GM19372 (cell line): ENCODE measurements around the gene TSPEAR.

Source experiments
- ATAC-seq: cut with Tn5 transposase; IDR thresholded peaks from one replicate; pipeline ENCODE4 v1.9.1; 2021; ENCODE audit warnings: mild to moderate bottlenecking, low read depth, moderate library complexity; ENCODE audit not compliant: unreplicated experiment

TSPEAR gene

GRCh38 chr21:44741921-44742320, 30.5 kb upstream of the TSPEAR start:
- no peak for ATAC-seq

DNA sequence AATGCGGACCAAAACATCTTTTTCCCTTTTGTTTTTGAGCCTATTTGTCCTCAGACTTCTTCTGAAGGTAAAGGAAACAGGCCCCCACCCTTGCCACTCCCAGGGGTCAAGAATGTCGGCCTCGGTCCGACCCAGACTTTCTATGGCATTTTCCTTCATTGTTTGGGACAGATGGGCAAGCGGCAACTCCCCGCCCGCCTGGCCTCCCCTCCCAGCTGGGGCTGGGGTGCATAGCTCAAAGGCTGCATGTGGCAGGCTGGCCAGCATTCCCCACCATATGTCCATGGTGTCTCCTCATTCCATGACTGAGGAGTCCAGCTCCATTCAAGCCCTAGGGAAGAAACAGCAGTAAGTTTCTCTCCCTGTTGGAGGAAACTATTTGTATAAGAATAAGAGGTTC, 29.4 kb upstream of the TSPEAR start:
- no peak for ATAC-seq

DNA sequence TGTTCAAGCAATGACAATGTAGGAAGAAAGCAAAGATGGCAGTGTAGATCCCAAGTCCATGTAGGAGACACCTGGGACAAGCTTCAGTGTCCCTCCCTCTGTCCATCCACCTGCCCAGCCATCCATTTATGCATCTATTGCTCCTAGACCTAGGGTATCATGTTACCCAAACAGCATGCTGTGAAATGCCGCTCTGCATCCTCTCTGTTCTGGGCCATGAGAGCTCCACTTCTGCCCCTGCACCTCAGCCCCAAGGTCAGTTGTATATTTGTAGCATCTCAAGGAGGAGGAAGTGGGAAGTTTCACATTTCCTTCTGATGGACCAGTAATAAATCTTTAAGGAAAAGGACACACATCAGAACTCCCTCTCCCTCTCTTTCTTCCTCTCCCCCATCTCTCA, 27.9 kb upstream of the TSPEAR start:
- no peak for ATAC-seq

DNA sequence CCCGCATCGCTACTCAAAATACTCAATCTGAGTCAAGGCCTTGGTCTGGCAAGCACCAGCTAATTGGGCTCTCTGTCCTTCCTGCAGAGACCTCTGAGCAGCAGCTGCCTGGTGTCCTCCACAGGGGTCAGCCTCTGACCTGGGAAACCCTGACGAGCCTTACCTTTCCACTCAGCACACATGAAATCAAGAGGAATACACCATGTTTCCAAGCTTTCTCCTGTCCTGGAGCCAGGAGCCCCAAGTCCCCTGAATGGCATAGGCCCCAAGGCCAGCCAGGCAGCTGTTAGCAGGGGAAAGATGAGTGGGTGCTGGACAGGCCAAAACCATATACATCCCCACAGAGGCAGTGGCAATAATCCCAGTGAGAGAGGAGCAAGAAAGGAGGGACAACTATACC, 27.2 kb upstream of the TSPEAR start:
- no peak for ATAC-seq

GRCh38 chr21:44737706-44738354, 26.5 kb upstream of the TSPEAR start:
- ATAC-seq = no peak

DNA sequence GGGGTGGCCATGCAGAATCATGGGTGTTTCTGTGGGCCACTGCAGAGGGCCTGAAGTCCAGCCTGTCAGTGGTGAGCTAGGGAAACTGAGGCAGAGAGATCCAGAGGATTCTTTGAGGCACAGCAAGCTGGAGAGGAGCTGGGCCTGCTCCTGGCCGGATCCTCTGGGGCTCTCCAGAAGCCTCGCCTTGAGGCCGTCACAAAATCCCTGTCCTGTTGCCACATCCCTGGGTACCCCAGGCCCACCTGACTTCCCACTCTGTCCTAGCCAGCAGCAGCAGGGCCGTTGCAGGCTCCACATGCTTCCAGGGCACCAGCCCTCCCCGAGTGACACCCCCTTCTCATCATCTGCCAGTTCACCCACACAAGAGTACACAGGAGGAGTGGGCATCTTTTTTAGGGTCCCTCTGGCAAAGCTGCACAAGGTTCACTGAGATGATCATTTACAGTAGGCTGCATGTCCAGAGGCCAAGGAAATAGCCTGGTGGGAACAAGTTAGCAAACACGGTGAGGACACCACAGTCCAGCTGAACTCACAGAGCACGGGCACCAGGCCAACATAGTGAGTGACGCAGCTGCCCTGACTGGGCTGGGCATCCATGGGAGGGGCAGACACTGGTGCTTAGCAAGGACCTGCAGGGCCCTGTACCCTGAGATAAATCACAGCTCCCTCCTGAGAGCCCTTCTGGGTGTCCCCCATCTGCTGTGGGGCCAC, 25.1 kb upstream of the TSPEAR start:
- no peak for ATAC-seq

DNA sequence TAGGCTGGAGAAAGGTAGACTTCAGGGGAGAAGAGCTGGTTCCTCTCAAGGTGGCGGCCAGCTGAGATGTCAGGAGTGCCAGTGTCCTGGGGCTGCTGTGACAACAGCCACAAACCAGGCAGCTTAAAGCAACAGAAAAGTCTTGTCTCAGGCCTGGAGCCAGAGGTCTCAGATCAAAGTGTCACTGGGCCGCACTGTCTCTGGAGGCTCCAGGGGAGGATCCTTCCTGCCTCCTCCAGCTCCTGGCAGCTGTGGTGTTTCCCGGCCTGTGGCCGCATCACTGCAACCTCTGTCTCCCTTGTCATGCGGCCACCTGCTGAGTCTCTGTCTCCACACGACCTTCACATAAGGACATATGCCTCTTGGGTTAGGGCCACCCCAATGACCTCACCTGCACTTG, 24.4 kb upstream of the TSPEAR start:
- no peak for ATAC-seq

DNA sequence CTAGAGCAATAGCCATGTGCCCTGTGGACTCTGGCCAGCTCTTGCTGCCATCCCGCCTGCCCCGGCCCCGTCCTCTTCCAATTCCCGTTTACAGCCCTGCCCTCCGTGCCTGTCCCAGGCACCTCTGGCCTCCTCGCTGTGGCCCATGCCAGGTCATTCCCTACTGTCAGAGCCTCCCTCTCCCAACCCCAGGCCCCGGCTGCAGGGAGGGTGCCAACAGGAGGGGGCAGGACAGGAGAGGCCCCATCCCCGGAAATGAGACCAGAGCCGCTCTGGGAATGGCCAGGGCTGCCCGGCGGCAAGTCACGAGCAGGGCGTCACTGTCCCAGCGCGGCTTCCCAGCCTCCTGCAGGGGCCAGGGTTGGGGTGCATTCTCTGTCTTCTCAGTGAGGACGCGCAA, 23.5 kb upstream of the TSPEAR start:
- no peak for ATAC-seq

DNA sequence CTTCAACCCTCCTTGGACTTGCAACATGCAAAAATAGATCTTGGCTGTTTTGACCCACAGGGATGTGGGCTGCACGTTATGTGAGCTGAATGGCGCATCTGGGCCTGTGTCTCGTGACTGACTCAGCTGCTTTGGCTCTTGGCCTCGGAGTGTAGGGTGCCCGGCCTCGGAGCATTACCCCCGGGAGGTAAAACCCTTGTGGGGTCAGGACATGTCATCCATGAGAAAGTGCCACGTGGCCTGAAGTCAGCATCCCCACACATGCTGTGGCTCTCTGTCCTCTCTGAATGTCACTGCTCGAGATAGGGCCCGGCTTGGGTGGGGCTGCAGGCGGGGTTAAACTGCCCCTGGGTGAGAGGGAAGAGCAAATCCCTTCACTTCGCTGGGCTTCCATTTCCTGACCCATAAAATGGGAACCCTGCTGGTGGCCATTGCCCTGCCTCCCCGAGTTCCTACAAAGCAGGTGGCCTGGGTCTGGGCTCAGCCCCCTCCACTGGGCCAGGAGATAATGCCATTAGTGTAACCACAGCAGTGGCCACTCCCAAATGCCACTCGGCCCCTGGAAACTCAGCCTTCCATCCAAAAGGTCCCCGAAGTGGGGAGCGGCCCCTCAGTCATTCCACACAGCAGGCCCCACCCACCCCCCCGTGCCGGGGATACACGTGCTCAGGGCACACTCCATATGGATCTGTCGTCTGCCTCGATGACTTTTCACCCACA, 22.8 kb upstream of the TSPEAR start:
- no peak for ATAC-seq

- no peak for ATAC-seq
These were observed 21.6 kb upstream of the TSPEAR start for GRCh38 chr21:44732956-44733355.

DNA sequence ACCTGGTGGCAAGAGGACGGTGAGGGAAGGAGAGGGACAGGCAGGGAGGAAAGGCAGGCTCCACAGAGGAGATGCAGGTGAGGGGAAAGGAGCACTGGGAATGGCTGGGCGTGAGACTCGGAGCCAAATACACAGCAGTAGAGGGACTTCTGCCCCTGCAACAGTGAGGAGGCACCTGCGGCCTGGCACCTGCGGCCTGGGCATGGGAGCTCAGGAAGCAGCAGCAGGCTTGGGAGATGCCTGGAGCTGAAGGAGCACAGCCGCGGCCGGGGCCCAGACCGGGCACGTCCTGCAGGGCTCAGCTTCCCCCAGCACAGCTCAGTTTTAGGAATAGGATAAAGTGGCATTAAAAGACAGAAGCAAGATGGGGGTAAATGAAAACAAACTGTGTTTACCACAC, 20.9 kb upstream of the TSPEAR start:
- no peak for ATAC-seq

- ATAC-seq = no peak
These were observed 19.7 kb upstream of the TSPEAR start for GRCh38 chr21:44730951-44731579.

DNA sequence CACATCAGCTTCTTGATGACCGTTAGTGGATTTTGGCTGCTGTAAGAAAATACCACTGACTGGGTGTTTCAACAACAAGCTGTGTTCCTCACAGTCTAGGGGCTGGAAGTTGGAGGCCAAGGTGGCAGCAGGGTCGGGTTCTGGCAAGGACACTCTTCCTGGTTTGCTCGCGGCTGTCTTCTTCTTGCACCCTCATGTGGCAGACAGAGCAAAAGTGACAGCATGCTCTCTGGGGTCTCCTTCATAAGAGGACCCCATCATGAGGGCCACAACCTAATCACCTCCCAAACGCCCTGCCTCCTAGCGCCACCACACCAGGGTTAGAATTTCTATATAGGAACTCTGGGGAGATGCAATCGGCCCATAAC, 18.6 kb upstream of the TSPEAR start:
- no peak for ATAC-seq

DNA sequence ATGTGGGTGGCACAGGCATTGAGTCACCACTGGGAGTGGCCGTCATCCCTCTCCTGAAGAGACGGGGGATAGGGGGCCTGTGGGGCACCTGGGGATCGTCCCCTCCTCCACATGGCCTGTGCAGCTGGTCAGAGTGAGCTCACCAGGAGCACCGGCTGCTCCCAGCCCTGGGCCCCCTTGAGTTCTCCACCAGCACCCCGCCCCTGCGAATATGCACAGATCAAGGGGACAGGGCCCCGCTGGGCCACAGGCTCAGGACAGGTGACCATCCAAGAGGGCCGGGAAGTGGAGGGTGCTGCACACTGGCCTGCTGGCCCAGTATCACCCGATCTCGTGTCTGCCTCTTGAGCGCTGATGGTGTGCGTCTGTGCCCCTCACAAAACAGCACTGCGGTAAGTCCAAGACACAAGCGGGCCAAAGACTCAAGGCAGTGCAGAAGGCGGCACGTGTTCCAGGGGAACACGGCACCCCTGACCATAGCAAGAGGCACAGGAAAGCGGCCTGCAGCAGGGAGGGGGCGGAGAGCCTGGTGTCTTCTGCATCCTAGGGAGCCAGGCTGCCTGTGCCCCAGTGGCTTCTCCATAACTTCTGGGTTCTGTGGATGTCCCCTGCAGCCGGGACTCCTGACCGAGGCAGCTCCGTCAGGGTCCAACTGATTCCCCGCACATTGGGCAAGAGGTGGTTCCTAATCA, 18.1 kb upstream of the TSPEAR start:
- no peak for ATAC-seq

- ATAC-seq = no peak
These were observed 17.3 kb upstream of the TSPEAR start for GRCh38 chr21:44728716-44729115.

DNA sequence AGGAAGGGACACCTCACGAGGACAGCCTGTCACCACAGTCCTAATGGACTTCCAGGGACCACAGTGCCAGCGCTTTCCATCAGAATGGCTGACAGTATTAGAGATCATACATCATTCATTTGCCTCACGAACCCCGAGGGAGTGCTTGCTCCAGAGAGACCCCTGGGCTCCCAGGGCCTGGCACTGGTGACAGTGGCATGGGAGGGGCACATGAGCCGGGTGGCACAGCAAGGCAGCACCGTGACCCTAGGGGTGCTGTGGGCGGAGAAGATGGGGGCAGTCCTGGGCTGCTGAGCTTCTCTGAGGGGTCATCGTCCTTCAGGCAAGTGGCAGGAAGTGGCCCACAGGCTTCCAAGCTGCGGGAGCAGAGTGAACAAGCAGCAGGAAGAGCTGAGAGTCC, 16.4 kb upstream of the TSPEAR start:
- ATAC-seq = no peak

DNA sequence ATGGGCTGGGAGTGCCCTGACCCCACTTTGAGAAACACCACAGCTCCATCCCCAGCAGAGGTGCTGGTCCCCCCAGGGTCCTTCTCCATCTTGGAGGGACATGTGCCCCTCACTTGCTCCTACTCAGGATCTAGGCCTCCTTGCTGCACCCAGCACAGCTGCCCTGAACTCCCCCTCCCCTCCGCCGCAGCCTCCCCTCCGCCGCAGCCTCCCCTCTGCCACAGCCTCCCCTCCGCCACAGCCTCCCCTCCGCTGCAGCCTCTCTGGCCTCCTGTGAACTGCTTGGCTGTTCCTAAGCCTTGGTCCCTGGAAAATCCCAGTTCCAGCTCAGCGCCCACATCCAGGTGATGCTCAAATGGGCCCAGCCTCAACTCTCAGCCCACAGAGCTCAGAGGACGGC, 15.9 kb upstream of the TSPEAR start:
- ATAC-seq = no peak

DNA sequence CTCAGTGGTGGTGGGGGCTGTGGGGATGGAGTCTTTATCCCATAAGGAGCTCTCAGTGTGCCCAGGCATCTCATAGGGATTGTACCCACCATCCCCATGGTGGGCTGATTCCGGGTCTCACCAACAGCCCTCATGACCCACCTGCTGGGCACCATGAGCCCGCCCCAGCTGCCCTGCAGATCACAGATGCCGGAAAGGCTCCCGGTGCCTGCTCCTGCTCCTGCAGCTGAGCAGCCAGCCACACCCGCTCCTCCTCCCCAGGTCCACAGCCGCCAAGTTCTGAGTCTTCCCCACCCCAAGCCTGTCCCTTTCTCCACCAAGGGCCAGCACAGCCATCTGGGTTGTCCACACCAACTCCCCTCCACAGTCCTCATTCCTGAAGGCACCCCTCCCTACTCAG, 15.5 kb upstream of the TSPEAR start:
- no peak for ATAC-seq

DNA sequence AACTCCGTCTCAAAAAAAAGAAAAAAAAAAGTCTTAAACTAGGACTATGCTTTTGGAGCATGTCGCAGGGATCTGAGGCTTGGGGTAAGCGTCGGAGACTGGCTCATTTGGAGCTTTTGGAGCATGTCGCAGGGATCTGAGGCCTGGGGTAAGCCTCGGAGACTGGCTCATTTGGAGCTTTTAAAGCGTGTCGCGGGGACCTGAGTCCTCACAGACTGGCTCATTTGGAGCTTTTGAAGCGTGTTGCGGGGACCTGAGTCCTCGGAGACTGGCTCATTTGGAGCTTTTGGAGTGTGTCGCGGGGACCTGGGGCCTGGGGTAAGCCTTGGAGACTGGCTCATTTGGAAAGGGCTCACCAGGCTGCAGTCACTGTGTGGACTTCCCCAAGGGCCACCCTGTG, 13.6 kb upstream of the TSPEAR start:
- no peak for ATAC-seq

- no peak for ATAC-seq
These were observed 12.8 kb upstream of the TSPEAR start for GRCh38 chr21:44724196-44724595.
